Measurements from ENCODE around the gene EPHA5. TPM values are rescaled to one million over a fixed set of nuclear protein-coding genes. Genes with fewer than 3 reads are reported as not detected.

Gene EPHA5
- total RNA-seq, 1 experiment from 2014 or later = 2.0 TPM

DNA sequence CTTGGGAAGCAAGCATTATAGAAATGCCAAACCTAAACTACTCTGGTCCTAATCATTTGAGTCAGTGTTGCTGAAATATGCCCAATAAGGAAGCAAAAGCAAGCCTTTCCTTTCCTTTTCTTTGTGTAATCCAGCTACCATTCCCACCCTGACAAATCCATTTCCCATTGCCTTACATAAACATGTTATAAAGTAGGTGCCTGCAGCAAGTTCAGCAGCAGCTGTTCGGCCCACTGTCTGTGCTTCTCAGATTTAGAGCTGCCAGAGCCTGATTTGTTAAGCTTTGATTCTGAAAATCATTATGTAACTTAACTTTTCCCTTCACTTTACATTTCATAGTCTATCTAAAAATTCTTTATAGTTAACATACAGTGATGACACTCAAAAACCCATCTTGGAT lies 148.6 kb downstream of the EPHA5 start:
- Histone ChIP-seq H3K79me2 (ENCODE audit: low read length) (no peaks in the 10 kb centered on the region), H3F3A (ENCODE audit: low read length, unreplicated experiment) (no peaks in the 10 kb centered on the region), H3K4me2 (ENCODE audit: low read length) (no peak overlapping the region), H3K9me2 (replicated peaks; ENCODE audit: low read length) (no peaks in the 10 kb centered on the region), H3K4me1 (ENCODE audit: insufficient read depth, low read length) (no peaks in the 10 kb centered on the region), H3K27ac (ENCODE audit: low read length) (no peak overlapping the region), H3K4me3 (ENCODE audit: low read length) (no peak overlapping the region), H3K27me3 (ENCODE audit: low read length) (no peaks in the 10 kb centered on the region), H3K36me3 (ENCODE audit: low read depth, low read length) (no peaks in the 10 kb centered on the region), H2AFZ (ENCODE audit: low read length) (no peak overlapping the region), H3K9me3 (ENCODE audit: low read length) (no peaks in the 10 kb centered on the region), H4K20me1 (ENCODE audit: low read length) (no peaks in the 10 kb centered on the region), H3K9ac (ENCODE audit: low read length) (no peak overlapping the region)
- POLR2A ChIA-PET (ENCODE audit: unreplicated experiment) = no interaction called here
- intact Hi-C loops (cut with micrococcal nuclease) = no loop called here
- BruUV-seq (replicated peaks) = no TSS peak
- ATAC-seq = no peak
- CTCF ChIA-PET = no interaction called here
- DNase-seq = no peak
- TF ChIP-seq EZH2phosphoT487 (IDR thresholded peaks at IDR 0.05; ENCODE audit: borderline replicate concordance, low read length) = no peak
- TF ChIP-seq, protein P1, sequence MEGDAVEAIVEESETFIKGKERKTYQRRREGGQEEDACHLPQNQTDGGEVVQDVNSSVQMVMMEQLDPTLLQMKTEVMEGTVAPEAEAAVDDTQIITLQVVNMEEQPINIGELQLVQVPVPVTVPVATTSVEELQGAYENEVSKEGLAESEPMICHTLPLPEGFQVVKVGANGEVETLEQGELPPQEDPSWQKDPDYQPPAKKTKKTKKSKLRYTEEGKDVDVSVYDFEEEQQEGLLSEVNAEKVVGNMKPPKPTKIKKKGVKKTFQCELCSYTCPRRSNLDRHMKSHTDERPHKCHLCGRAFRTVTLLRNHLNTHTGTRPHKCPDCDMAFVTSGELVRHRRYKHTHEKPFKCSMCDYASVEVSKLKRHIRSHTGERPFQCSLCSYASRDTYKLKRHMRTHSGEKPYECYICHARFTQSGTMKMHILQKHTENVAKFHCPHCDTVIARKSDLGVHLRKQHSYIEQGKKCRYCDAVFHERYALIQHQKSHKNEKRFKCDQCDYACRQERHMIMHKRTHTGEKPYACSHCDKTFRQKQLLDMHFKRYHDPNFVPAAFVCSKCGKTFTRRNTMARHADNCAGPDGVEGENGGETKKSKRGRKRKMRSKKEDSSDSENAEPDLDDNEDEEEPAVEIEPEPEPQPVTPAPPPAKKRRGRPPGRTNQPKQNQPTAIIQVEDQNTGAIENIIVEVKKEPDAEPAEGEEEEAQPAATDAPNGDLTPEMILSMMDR (conservative IDR thresholded peaks at IDR 0.05; ENCODE audit: low read depth, low read length) = no peak
- no peak for TF ChIP-seq EZH2 (IDR thresholded peaks at IDR 0.05; ENCODE audit: low read length, unreplicated experiment)

DNA sequence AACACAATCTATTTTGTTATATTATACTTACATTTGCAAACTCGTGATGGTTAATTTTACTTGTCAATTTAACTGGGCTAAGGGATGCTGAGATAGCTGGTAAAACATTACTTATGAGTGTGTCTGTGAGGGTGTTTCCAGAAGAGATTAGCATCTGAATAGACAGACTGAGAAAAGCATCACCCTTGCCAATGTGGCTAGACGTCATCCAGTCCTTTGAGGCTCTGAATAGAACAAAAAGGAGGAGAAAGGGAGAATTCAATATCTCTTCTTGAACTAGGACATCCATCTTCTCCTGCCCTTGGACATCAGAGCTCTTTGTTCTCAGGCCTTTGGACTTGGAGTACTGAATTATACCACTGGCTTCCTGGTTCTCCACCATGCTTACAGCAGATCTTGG lies 154.6 kb downstream of the EPHA5 start:
- no peak overlapping the region for H3K27ac ChIP-seq (ENCODE audit: low read length)
- peaks cover 12% of the 10 kb centered on the region for H3F3A ChIP-seq (ENCODE audit: low read length, unreplicated experiment)
- no peaks in the 10 kb centered on the region for H4K20me1 ChIP-seq (ENCODE audit: low read length)
- H3K9me2 ChIP-seq (replicated peaks; ENCODE audit: low read length) = no peaks in the 10 kb centered on the region
- H3K9me3 ChIP-seq (ENCODE audit: low read length) = no peaks in the 10 kb centered on the region
- H3K36me3 ChIP-seq (ENCODE audit: low read depth, low read length) = no peaks in the 10 kb centered on the region
- no peak overlapping the region for H3K4me2 ChIP-seq (ENCODE audit: low read length)
- H2AFZ ChIP-seq (ENCODE audit: low read length) = no peak overlapping the region
- ChIA-PET CTCF (no interaction called here), POLR2A (ENCODE audit: unreplicated experiment) (no interaction called here)
- H3K9ac ChIP-seq (ENCODE audit: low read length) = no peak overlapping the region
- no peak for TF ChIP-seq EZH2phosphoT487 (IDR thresholded peaks at IDR 0.05; ENCODE audit: borderline replicate concordance, low read length)
- no peak for TF ChIP-seq EZH2 (IDR thresholded peaks at IDR 0.05; ENCODE audit: low read length, unreplicated experiment)
- TF ChIP-seq, protein P1 (conservative IDR thresholded peaks at IDR 0.05; ENCODE audit: low read depth, low read length) = no peak
- H3K79me2 ChIP-seq (ENCODE audit: low read length) = no peaks in the 10 kb centered on the region
- H3K4me3 ChIP-seq (ENCODE audit: low read length) = no peak overlapping the region
- ATAC-seq = no peak
- no peaks in the 10 kb centered on the region for H3K27me3 ChIP-seq (ENCODE audit: low read length)
- H3K4me1 ChIP-seq (ENCODE audit: insufficient read depth, low read length) = peaks cover 30% of the 10 kb centered on the region
- no peak for DNase-seq
- BruUV-seq (replicated peaks) = no TSS peak
- intact Hi-C loops (cut with micrococcal nuclease) = loop anchor here (10.0 kb wide), 2 partner anchors 309 to 579 kb away; no protein-coding TSS in a partner anchor

GRCh38 chr4:65510976-65511375 lies 159.3 kb downstream of the EPHA5 start:
- Histone ChIP-seq H3K9me2 (replicated peaks; ENCODE audit: low read length) (no peaks in the 10 kb centered on the region), H3K4me2 (ENCODE audit: low read length) (peak overlapping the region; percentile 21), H3K27ac (ENCODE audit: low read length) (peak overlapping the region; percentile 81), H3K9ac (ENCODE audit: low read length) (no peak overlapping the region; the same call in 1 of the 2 replicates), H2AFZ (ENCODE audit: low read length) (no peak overlapping the region), H4K20me1 (ENCODE audit: low read length) (no peaks in the 10 kb centered on the region), H3K36me3 (ENCODE audit: low read depth, low read length) (no peaks in the 10 kb centered on the region), H3F3A (ENCODE audit: low read length, unreplicated experiment) (peaks cover 15% of the 10 kb centered on the region), H3K4me3 (ENCODE audit: low read length) (no peak overlapping the region), H3K79me2 (ENCODE audit: low read length) (no peaks in the 10 kb centered on the region), H3K27me3 (ENCODE audit: low read length) (no peaks in the 10 kb centered on the region), H3K4me1 (ENCODE audit: insufficient read depth, low read length) (peaks cover 55% of the 10 kb centered on the region), H3K9me3 (ENCODE audit: low read length) (no peaks in the 10 kb centered on the region)
- DNase-seq = peak; percentile 88
- TF ChIP-seq, protein P1 (conservative IDR thresholded peaks at IDR 0.05; ENCODE audit: low read depth, low read length) = no peak
- TF ChIP-seq EZH2 (IDR thresholded peaks at IDR 0.05; ENCODE audit: low read length, unreplicated experiment) (no peak), EZH2phosphoT487 (IDR thresholded peaks at IDR 0.05; ENCODE audit: borderline replicate concordance, low read length) (no peak)
- BruUV-seq (replicated peaks) = no TSS peak
- peak; percentile 45 for ATAC-seq
- ChIA-PET CTCF (no interaction called here), POLR2A (ENCODE audit: unreplicated experiment) (no interaction called here)
- intact Hi-C loops (cut with micrococcal nuclease) = loop anchor here (10.0 kb wide), 2 partner anchors 314 to 584 kb away; no protein-coding TSS in a partner anchor

All from PC-3 (cell line).